Measurements from ENCODE around the gene HAND2.

The HAND2 gene

DNA sequence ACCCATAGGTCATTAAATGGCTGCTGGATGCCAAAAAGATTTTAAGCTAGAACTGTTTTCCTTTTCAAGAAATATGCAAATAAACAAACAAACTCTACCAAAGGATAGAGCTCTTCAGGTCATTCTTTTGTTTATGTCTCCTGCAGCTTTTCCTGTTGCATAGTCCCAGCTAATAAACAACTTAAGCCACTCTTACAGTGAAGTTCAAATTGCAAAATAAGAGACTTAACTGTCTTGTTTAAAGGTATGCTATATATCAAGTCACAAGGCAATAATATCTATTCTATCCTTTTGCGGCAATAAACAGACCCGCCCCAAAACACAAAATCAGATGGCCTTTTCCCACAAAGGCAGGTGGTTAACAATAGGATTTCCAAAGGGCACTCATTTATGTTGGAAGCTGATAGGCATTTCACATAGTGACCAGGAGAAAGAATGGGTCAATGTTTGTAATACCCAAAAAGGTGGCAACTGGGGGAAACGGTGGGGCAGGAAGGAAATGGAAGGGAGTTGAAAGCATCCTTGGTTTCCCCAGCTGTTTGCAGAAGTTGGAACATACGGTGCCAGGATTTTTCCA is 15.3 kb downstream of the HAND2 start:
- Histone ChIP-seq H3K27me3 (ENCODE audit: insufficient read depth, low read depth, severe bottlenecking) (no peaks in the 10 kb centered on the region), H3K9me3 (ENCODE audit: severe bottlenecking) (no peaks in the 10 kb centered on the region), H3K4me3 (ENCODE audit: low read depth, low read length) (no peak overlapping the region), H3K36me3 (no peaks in the 10 kb centered on the region), H3K27ac (no peak overlapping the region)
- DNase-seq: no peak
- TF ChIP-seq, protein P1, sequence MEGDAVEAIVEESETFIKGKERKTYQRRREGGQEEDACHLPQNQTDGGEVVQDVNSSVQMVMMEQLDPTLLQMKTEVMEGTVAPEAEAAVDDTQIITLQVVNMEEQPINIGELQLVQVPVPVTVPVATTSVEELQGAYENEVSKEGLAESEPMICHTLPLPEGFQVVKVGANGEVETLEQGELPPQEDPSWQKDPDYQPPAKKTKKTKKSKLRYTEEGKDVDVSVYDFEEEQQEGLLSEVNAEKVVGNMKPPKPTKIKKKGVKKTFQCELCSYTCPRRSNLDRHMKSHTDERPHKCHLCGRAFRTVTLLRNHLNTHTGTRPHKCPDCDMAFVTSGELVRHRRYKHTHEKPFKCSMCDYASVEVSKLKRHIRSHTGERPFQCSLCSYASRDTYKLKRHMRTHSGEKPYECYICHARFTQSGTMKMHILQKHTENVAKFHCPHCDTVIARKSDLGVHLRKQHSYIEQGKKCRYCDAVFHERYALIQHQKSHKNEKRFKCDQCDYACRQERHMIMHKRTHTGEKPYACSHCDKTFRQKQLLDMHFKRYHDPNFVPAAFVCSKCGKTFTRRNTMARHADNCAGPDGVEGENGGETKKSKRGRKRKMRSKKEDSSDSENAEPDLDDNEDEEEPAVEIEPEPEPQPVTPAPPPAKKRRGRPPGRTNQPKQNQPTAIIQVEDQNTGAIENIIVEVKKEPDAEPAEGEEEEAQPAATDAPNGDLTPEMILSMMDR (IDR thresholded peaks at IDR 0.05; ENCODE audit: low read depth, low read length): no peak

DNA sequence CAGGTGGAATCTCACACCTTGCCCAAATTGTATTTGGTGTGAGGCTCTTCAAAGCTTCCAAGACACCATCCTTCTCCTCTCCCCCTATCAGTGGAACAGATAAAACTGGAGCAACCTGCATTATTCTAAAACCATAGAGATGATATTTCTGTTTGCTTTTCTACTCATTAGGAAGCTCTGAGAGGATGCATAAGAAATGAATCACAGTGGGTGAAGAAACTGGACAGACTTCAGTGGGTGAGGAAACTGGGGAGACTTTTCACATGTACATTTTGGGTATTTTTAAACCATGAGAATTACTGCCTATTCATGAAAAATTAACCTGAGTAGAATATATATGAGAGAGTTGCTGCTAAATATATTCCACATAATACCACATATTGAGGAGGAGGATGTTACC is 16.4 kb downstream of the HAND2 start:
- no peaks in the 10 kb centered on the region for H3K9me3 ChIP-seq (ENCODE audit: severe bottlenecking)
- no peak for DNase-seq
- no peaks in the 10 kb centered on the region for H3K27me3 ChIP-seq (ENCODE audit: insufficient read depth, low read depth, severe bottlenecking)

DNA sequence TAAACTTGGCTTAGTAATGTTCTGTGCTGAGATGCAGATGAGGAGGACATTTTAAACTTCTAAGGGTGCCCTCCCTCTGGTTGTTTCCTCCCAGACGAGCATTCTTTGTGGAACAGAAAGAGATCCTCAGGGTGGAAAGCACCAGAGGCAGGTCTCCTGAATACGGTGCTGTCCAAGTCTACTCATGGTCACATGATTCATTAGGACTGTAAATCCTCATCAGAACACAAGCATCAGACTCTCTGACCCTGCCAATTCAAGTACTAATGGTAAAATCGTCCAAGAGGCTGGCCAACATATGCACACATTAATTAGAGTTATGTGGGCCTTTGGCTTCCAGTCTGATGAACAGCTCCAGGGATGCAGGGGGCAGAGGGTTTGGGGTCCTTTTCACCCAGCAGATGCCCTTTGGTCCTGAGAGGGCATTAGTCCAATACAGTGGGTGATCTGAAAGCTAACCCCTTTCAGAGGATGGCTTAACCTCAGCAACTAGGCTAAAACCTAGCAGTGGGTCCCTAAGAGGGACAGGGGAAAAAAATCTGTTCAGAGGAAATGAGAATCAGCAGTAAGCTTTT is 18.2 kb downstream of the HAND2 start:
- no peak for DNase-seq
- TF ChIP-seq, protein P1 (IDR thresholded peaks at IDR 0.05; ENCODE audit: low read depth, low read length): no peak
- Histone ChIP-seq H3K9me3 (ENCODE audit: severe bottlenecking) (no peaks in the 10 kb centered on the region), H3K4me3 (ENCODE audit: low read depth, low read length) (no peak overlapping the region), H3K27ac (no peak overlapping the region), H3K36me3 (no peaks in the 10 kb centered on the region), H3K27me3 (ENCODE audit: insufficient read depth, low read depth, severe bottlenecking) (no peaks in the 10 kb centered on the region)

More for the DNA sequence above, 16.4 kb downstream of the HAND2 start:
- TF ChIP-seq, protein P1 (IDR thresholded peaks at IDR 0.05; ENCODE audit: low read depth, low read length): no peak
- H3K27ac ChIP-seq: no peak overlapping the region
- H3K36me3 ChIP-seq: no peaks in the 10 kb centered on the region
- H3K4me3 ChIP-seq (ENCODE audit: low read depth, low read length): no peak overlapping the region

DNA sequence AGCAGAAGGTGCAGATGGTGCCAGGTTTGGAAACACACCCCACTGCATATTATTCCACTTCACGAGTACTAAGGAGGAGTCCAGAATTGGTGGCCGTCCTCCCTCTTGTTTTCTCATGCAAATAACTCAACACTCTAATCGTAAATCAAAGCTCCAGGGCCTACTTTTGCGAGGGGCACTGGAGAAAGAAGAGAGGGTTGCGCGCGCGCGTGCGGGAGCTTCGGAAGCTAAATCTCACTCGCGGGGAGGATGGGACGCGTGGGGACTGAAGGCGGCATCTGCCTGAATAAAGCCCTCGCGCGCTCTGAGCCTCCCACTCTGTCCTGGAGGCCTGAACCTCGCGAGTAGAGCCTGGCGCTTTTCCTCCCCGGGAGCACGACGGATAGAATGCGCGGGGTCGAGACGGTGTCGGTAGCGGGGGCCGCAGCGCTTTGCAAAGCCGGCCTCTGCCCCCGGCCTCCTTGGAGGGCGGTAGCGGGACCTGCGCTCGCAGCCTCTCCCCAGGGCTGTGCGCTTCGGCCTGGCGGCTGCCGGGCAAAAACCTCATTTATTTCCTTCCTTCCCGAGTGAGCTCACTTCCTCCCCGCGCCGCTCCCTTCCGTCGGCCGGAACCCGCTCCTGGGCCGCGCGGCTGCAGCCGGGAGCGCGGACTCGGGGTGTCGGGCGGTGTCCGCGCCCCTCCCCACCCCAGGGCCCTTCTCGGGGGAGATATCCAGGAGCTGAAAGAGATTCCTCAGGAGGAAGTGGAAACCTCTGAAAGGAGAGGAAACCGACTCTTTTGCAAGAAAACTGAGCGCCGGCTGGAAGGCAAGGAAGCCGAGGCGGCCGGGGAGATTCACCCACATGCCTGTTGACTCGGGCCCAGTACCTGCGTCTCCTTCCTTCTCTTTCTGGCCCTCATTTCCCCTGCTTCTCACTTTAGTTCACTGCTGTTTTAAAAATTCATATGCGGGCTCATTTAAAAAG is 20.7 kb downstream of the HAND2 start:
- no peaks in the 10 kb centered on the region for H3K36me3 ChIP-seq
- H3K27ac ChIP-seq: no peak overlapping the region
- H3K4me3 ChIP-seq (ENCODE audit: low read depth, low read length): no peak overlapping the region
- TF ChIP-seq, protein P1 (IDR thresholded peaks at IDR 0.05; ENCODE audit: low read depth, low read length): no peak
- H3K9me3 ChIP-seq (ENCODE audit: severe bottlenecking): no peaks in the 10 kb centered on the region
- no peaks in the 10 kb centered on the region for H3K27me3 ChIP-seq (ENCODE audit: insufficient read depth, low read depth, severe bottlenecking)
- DNase-seq: no peak

DNA sequence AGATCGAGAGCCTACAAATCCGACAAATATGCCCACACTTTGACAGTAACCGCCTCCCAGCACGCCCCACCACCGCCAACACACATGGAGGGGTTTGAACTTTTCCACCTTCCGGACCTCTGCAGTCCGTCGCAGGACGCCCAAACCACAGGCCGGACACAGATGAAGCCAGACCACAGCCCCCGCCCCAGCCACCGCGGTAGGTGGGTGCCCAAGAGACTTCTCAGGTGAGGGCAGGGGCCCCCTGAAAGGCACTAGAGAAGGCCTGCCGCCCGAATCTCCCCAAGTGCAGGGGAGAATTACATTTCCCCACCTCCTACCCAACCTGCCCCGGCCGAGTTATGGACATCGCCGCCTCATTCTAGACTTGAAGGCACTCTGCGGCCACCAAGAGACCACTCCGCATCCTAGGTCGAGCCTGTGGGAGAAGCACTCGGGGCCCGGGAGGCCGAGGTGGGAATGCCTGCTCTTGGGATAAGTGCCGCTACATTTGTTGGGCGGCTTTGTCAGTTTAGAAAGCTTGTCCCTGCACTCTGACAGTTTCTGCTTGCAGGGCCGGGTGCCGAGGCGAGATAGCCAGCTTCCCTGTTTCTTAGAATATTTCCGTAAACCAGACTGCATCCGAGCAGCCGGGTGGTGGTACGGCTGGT is 21.5 kb downstream of the HAND2 start:
- no peaks in the 10 kb centered on the region for H3K27me3 ChIP-seq (ENCODE audit: insufficient read depth, low read depth, severe bottlenecking)
- TF ChIP-seq, protein P1 (IDR thresholded peaks at IDR 0.05; ENCODE audit: low read depth, low read length): no peak

More for the DNA sequence above, 21.5 kb downstream of the HAND2 start:
- DNase-seq: no peak
- Histone ChIP-seq H3K4me3 (ENCODE audit: low read depth, low read length) (no peak overlapping the region), H3K9me3 (ENCODE audit: severe bottlenecking) (no peaks in the 10 kb centered on the region), H3K27ac (no peak overlapping the region), H3K36me3 (no peaks in the 10 kb centered on the region)

Data from WERI-Rb-1 (cell line).